NT2/D1 (cell line): ENCODE data around the gene SDC1.

ENCODE experiments used
- YY1 ChIP-seq: IDR thresholded peaks from 2 replicates; pipeline ENCODE4 v1.6.1; 2011; ENCODE audit not compliant: insufficient read length, insufficient read depth
- ZNF274 ChIP-seq: IDR thresholded peaks from 2 replicates; pipeline ENCODE4 v1.6.1; 2011; ENCODE audit warnings: mild to moderate bottlenecking, low read depth, low read length

GRCh38 chr2:20200697-20201555, 24.0 kb downstream of the SDC1 start:
- TF ChIP-seq ZNF274 (no peak), YY1 (no peak)
